Measurements from ENCODE around the gene WDR17. TPM values are rescaled to one million over a fixed set of nuclear protein-coding genes. Genes with fewer than 3 reads are reported as not detected.

WDR17 gene
- total and polyA plus RNA-seq, 2 of the 8 experiments (the other 6 are each of a cell fraction or from before 2014, with no cell fraction given) = 1.4 to 3.3 TPM

GRCh38 chr4:176185051-176185450 is 119.4 kb downstream of the WDR17 start:
- H3K4me1 ChIP-seq (replicated peaks in 1 of 4; ENCODE audit: control insufficient read depth in 3 of 4, insufficient read depth in 4 of 4, low read length in 3 of 4) = peaks cover 2 to 9% (median 6%) of the 10 kb centered on the region in 4 experiments; a peak in 4 of 7 replicates
- H3K27ac ChIP-seq (ENCODE audit: low read depth, low read length) = no peak overlapping the region
- H4K8ac ChIP-seq (ENCODE audit: extremely low read depth, insufficient read depth, low read length) = no peak overlapping the region
- no peaks in the 10 kb centered on the region for H4K20me1 ChIP-seq (replicated peaks in 1 of 2; ENCODE audit: control insufficient read depth in 1 of 2, insufficient read depth in 2 of 2, low read length in 2 of 2)
- 85% methylated on average over 1 of the region's 1 CpG; no CpG with 5 or more reads in 1 of the 2 experiments for WGBS, 2 experiments (ENCODE audit: extremely low coverage in 1 of 2, insufficient coverage in 1 of 2, insufficient read length in 1 of 2, insufficient replicate concordance in 2 of 2, low coverage in 1 of 2, low lambda C conversion rate in 2 of 2, missing lambda C conversion rate in 1 of 2)
- H3K79me2 ChIP-seq (ENCODE audit: control insufficient read depth in 1 of 2, insufficient read depth in 2 of 2, low read length in 2 of 2) = no peaks in the 10 kb centered on the region
- H3K36me3 ChIP-seq (ENCODE audit: control insufficient read depth in 2 of 4, insufficient read depth in 4 of 4, low read length in 3 of 4) = no peaks in the 10 kb centered on the region
- no peaks in the 10 kb centered on the region for H3K23me2 ChIP-seq (ENCODE audit: low read depth, low read length)
- H2BK20ac ChIP-seq (ENCODE audit: low read length) = no peak overlapping the region
- no peak overlapping the region for H4K91ac ChIP-seq (replicated peaks; ENCODE audit: insufficient read length, low read length)
- no peak overlapping the region for H2BK15ac ChIP-seq (ENCODE audit: low read length)
- no peak overlapping the region for H2BK120ac ChIP-seq (replicated peaks; ENCODE audit: low read depth, low read length)
- H4K5ac ChIP-seq (ENCODE audit: insufficient read length, low read depth, low read length) = no peak overlapping the region
- no peak for DNase-seq (ENCODE audit: low read depth in 1 of 2, low spot score in 2 of 2)
- no peak overlapping the region for H3K14ac ChIP-seq (ENCODE audit: insufficient read length)
- no peaks in the 10 kb centered on the region for H3K79me1 ChIP-seq (ENCODE audit: low read depth, low read length)
- H3K27me3 ChIP-seq (replicated peaks in 1 of 4; ENCODE audit: control insufficient read depth in 3 of 4, extremely low read depth in 1 of 4, insufficient read depth in 3 of 4, low read length in 3 of 4) = no peaks in the 10 kb centered on the region
- POLR2A ChIA-PET (ENCODE audit: partially characterized antibody) = no interaction called here
- no peak overlapping the region for H3K9ac ChIP-seq (replicated peaks in 1 of 4; ENCODE audit: extremely low read depth in 1 of 4, low read depth in 3 of 4, low read length in 3 of 4)
- no peak overlapping the region for H3K4me3 ChIP-seq (ENCODE audit: extremely low read depth in 1 of 4, insufficient read depth in 2 of 4, low read depth in 3 of 4, low read length in 4 of 4)
- H2AFZ ChIP-seq (ENCODE audit: low read length) = no peak overlapping the region
- no peak overlapping the region for H2BK12ac ChIP-seq (ENCODE audit: low read depth, low read length)
- H3K18ac ChIP-seq (ENCODE audit: extremely low read depth, low read length) = no peak overlapping the region
- no peak overlapping the region for H3K4me2 ChIP-seq (ENCODE audit: insufficient read depth in 1 of 2, low read depth in 2 of 2, low read length in 2 of 2)
- H3K56ac ChIP-seq (replicated peaks; ENCODE audit: insufficient read length, low read depth, low read length) = no peak overlapping the region
- no peak overlapping the region for H3K4ac ChIP-seq (replicated peaks; ENCODE audit: insufficient read length, low read depth, low read length)
- CTCF ChIA-PET (ENCODE audit: partially characterized antibody) = interaction anchor here (0.9 kb wide), 1 partner anchor 9 kb away, joined by 3 read pairs; no protein-coding TSS in a partner anchor
- no peak for FAIRE-seq
- no peaks in the 10 kb centered on the region for H3K9me3 ChIP-seq (ENCODE audit: insufficient read depth in 2 of 2, low read depth in 1 of 2, low read length in 1 of 2)
- H2AK5ac ChIP-seq (ENCODE audit: low read depth, low read length) = no peak overlapping the region
- no peak overlapping the region for H2BK5ac ChIP-seq (ENCODE audit: low read depth, low read length)
- no peak overlapping the region for H3K23ac ChIP-seq (ENCODE audit: insufficient read length)
- TF ChIP-seq EP300 (IDR thresholded peaks at IDR 0.05; ENCODE audit: borderline replicate concordance in 1 of 2, low read depth in 2 of 2, low read length in 2 of 2) (no peak), EZH2 (IDR thresholded peaks at IDR 0.05; ENCODE audit: low read depth, low read length, severe bottlenecking) (no peak), HDAC6 (IDR thresholded peaks at IDR 0.05; ENCODE audit: low read depth, low read length) (no peak), KDM1A (IDR thresholded peaks at IDR 0.05; ENCODE audit: borderline replicate concordance, low read length) (no peak), CBX5 (IDR thresholded peaks at IDR 0.05; ENCODE audit: low read depth, low read length) (no peak), GTF2F1 (IDR thresholded peaks at IDR 0.05; ENCODE audit: borderline replicate concordance, low read depth, low read length) (no peak), PHF8 (conservative IDR thresholded peaks at IDR 0.05; ENCODE audit: low read depth, low read length) (no peak)
- TF ChIP-seq, protein P1, sequence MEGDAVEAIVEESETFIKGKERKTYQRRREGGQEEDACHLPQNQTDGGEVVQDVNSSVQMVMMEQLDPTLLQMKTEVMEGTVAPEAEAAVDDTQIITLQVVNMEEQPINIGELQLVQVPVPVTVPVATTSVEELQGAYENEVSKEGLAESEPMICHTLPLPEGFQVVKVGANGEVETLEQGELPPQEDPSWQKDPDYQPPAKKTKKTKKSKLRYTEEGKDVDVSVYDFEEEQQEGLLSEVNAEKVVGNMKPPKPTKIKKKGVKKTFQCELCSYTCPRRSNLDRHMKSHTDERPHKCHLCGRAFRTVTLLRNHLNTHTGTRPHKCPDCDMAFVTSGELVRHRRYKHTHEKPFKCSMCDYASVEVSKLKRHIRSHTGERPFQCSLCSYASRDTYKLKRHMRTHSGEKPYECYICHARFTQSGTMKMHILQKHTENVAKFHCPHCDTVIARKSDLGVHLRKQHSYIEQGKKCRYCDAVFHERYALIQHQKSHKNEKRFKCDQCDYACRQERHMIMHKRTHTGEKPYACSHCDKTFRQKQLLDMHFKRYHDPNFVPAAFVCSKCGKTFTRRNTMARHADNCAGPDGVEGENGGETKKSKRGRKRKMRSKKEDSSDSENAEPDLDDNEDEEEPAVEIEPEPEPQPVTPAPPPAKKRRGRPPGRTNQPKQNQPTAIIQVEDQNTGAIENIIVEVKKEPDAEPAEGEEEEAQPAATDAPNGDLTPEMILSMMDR (IDR thresholded peaks at IDR 0.05; ENCODE audit: control extremely low read depth in 1 of 3, insufficient read depth in 1 of 3, low read depth in 1 of 3, low read length in 3 of 3) = no peak
- TF ChIP-seq, protein P2, sequence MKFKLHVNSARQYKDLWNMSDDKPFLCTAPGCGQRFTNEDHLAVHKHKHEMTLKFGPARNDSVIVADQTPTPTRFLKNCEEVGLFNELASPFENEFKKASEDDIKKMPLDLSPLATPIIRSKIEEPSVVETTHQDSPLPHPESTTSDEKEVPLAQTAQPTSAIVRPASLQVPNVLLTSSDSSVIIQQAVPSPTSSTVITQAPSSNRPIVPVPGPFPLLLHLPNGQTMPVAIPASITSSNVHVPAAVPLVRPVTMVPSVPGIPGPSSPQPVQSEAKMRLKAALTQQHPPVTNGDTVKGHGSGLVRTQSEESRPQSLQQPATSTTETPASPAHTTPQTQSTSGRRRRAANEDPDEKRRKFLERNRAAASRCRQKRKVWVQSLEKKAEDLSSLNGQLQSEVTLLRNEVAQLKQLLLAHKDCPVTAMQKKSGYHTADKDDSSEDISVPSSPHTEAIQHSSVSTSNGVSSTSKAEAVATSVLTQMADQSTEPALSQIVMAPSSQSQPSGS (IDR thresholded peaks at IDR 0.05; ENCODE audit: low read length) = no peak
